Vagina (tissue), 2 donors: Measurements from ENCODE around the gene LEO1.

ENCODE experiments used
- POLR2A ChIP-seq, 2 donors: fragments of 450-650 bp; IDR thresholded peaks; one replicate each; pipeline ENCODE4 v1.6.1; 2017; ENCODE audit warnings: antibody characterized with exemption in 2 of 2, mild to moderate bottlenecking in 2 of 2, moderate library complexity in 2 of 2
- TF ChIP-seq, protein P1 (sequence below), 3 experiments: fragments of 450-650 bp in 2 of 3; fragments of 200-600 bp in 1 of 3; sonication (generic) in 1 of 3; IDR thresholded peaks; one replicate each; pipeline ENCODE4 v1.5.1; 2017 to 2019; ENCODE audit warnings: antibody characterized with exemption in 3 of 3, mild to moderate bottlenecking in 2 of 3, moderate library complexity in 2 of 3

DNA sequence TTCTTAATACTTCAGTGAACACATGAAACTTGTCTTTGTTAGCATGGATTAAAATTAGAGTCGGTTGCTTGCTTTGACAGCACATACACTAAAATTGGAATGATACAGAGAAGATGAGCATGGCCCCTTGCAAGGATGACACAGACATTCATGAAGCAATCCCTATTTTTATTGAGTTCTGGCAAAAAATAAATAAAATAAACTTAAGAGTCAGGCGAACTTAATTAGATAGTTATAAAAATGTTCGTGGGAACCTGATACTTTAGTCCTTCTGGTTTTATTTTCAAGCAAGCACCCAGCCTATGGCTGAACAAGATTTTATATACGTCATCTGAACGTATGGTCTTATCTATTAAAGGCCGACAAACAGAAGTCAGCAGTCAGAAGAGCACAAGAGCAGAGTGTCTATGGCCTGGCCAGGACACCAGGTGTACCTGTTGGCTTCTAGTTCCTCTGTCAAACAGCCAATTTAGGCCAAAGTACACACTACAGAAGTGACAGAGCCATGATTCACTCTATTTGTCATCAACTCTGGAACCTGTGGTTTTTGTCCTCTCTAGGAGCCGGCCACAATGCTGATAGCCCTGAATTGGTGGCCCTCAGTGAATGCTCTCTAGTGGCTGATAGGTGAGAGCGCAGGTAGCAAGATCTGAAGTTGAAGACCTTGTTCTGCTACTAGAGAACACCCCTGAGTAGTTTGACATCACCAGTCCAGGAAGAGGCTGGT, 64.3 kb downstream of the LEO1 start:
- TF ChIP-seq, protein P1, sequence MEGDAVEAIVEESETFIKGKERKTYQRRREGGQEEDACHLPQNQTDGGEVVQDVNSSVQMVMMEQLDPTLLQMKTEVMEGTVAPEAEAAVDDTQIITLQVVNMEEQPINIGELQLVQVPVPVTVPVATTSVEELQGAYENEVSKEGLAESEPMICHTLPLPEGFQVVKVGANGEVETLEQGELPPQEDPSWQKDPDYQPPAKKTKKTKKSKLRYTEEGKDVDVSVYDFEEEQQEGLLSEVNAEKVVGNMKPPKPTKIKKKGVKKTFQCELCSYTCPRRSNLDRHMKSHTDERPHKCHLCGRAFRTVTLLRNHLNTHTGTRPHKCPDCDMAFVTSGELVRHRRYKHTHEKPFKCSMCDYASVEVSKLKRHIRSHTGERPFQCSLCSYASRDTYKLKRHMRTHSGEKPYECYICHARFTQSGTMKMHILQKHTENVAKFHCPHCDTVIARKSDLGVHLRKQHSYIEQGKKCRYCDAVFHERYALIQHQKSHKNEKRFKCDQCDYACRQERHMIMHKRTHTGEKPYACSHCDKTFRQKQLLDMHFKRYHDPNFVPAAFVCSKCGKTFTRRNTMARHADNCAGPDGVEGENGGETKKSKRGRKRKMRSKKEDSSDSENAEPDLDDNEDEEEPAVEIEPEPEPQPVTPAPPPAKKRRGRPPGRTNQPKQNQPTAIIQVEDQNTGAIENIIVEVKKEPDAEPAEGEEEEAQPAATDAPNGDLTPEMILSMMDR (IDR thresholded peaks at IDR 0.05), result no peak
- TF ChIP-seq POLR2A (IDR thresholded peaks at IDR 0.05), result no peak
